H9 (cell line): ENCODE measurements around the gene DPH3. TPM values are rescaled to one million over a fixed set of nuclear protein-coding genes. Genes with fewer than 3 reads are reported as not detected.

Experiments used
- DNase-seq: peaks from one replicate; pipeline ENCODE4 v3.0.0-alpha.2; 2017
- H2AFZ ChIP-seq: one replicate; pipeline ENCODE4 v1.6.1; 2013; ENCODE audit warnings: mild to moderate bottlenecking, low read length, control low read depth, moderate library complexity
- H2AK5ac ChIP-seq: 2 replicates; pipeline ENCODE4 v1.6.1; 2013; ENCODE audit warnings: low read length, control low read depth, mixed read lengths; ENCODE audit not compliant: insufficient read length
- H2BK120ac ChIP-seq: one replicate; pipeline ENCODE4 v1.6.1; 2013; ENCODE audit warnings: low read depth, mild to moderate bottlenecking, low read length, control low read depth, inconsistent platforms; ENCODE audit not compliant: poor library complexity, severe bottlenecking
- H2BK12ac ChIP-seq: 2 replicates; pipeline ENCODE4 v1.6.1; 2013; ENCODE audit warnings: low read length, control low read depth, mixed read lengths, low read depth; ENCODE audit not compliant: insufficient read length
- H2BK15ac ChIP-seq: 2 replicates; pipeline ENCODE4 v1.6.1; 2013; ENCODE audit warnings: low read depth, low read length, control low read depth
- H2BK20ac ChIP-seq: one replicate; pipeline ENCODE4 v1.6.1; 2013; ENCODE audit warnings: low read depth, mild to moderate bottlenecking, low read length, control low read depth, inconsistent platforms; ENCODE audit not compliant: poor library complexity, severe bottlenecking
- H2BK5ac ChIP-seq: 2 replicates; pipeline ENCODE4 v1.6.1; 2013; ENCODE audit warnings: low read length, control low read depth, mixed read lengths; ENCODE audit not compliant: insufficient read length
- H3K14ac ChIP-seq: 2 replicates; pipeline ENCODE4 v1.6.1; 2013; ENCODE audit warnings: low read length, control low read depth; ENCODE audit not compliant: insufficient read depth
- H3K18ac ChIP-seq: 2 replicates; pipeline ENCODE4 v1.6.1; 2013; ENCODE audit warnings: low read depth, mild to moderate bottlenecking, mixed read lengths, low read length, control low read depth; ENCODE audit not compliant: insufficient read length
- H3K23ac ChIP-seq: 2 replicates; pipeline ENCODE4 v1.6.1; 2013; ENCODE audit warnings: low read length, control low read depth, mixed read lengths, low read depth; ENCODE audit not compliant: insufficient read length
- H3K23me2 ChIP-seq: 2 replicates; pipeline ENCODE4 v1.6.1; 2013; ENCODE audit warnings: low read depth, mild to moderate bottlenecking, mixed read lengths, low read length, control low read depth; ENCODE audit not compliant: insufficient read length, poor library complexity, severe bottlenecking
- H3K27ac ChIP-seq: 2 replicates; pipeline ENCODE4 v1.5.1; 2013; ENCODE audit warnings: low read length, control low read depth, mixed read lengths, low read depth; ENCODE audit not compliant: insufficient read length
- H3K27me3 ChIP-seq: 2 replicates; pipeline ENCODE4 v1.6.1; 2013; ENCODE audit warnings: low read length, control low read depth, inconsistent platforms; ENCODE audit not compliant: insufficient read depth
- H3K4ac ChIP-seq: 2 replicates; pipeline ENCODE4 v1.6.1; 2013; ENCODE audit warnings: low read depth, mild to moderate bottlenecking, control low read depth, inconsistent platforms, low read length, moderate library complexity
- H3K4me1 ChIP-seq: 2 replicates; pipeline ENCODE4 v1.6.1; 2013; ENCODE audit warnings: low read length, control low read depth, inconsistent platforms; ENCODE audit not compliant: insufficient read depth
- H3K4me2 ChIP-seq: 2 replicates; pipeline ENCODE4 v1.6.1; 2013; ENCODE audit warnings: low read length, control low read depth, mixed read lengths; ENCODE audit not compliant: insufficient read length, insufficient read depth
- H3K56ac ChIP-seq: 2 replicates; pipeline ENCODE4 v1.6.1; 2013; ENCODE audit warnings: low read depth, mild to moderate bottlenecking, mixed read lengths, low read length, control low read depth; ENCODE audit not compliant: insufficient read length
- H3K79me1 ChIP-seq: 2 replicates; pipeline ENCODE4 v1.6.1; 2013; ENCODE audit warnings: low read depth, mild to moderate bottlenecking, moderate library complexity, low read length, control low read depth, inconsistent platforms; ENCODE audit not compliant: insufficient read depth, poor library complexity, severe bottlenecking
- H3K79me2 ChIP-seq: 2 replicates; pipeline ENCODE4 v1.6.1; 2013; ENCODE audit warnings: low read length, control low read depth, inconsistent platforms; ENCODE audit not compliant: insufficient read depth
- H3K9ac ChIP-seq: 2 replicates; pipeline ENCODE4 v1.6.1; 2013; ENCODE audit warnings: low read length, control low read depth, mixed read lengths; ENCODE audit not compliant: insufficient read length; ENCODE audit errors: extremely low read depth
- H3K9me3 ChIP-seq: one replicate; pipeline ENCODE4 v1.6.1; 2013; ENCODE audit warnings: low read depth, low read length, inconsistent platforms; ENCODE audit not compliant: control insufficient read depth
- H3T11ph ChIP-seq: one replicate; pipeline ENCODE4 v1.6.1; 2013; ENCODE audit warnings: mild to moderate bottlenecking, low read length, control low read depth, inconsistent platforms
- H4K20me1 ChIP-seq: one replicate; pipeline ENCODE4 v1.6.1; 2013; ENCODE audit not compliant: control insufficient read depth, insufficient read length, insufficient read depth
- H4K5ac ChIP-seq: 2 replicates; pipeline ENCODE4 v1.6.1; 2013; ENCODE audit warnings: low read depth, mild to moderate bottlenecking, mixed read lengths, low read length, control low read depth; ENCODE audit not compliant: insufficient read length
- H4K8ac ChIP-seq: replicated peaks from 2 replicates; pipeline ENCODE4 v1.6.1; 2013; ENCODE audit warnings: low read length, control low read depth, mixed read lengths, low read depth; ENCODE audit not compliant: insufficient read length
- H4K91ac ChIP-seq: 2 replicates; pipeline ENCODE4 v1.6.1; 2013; ENCODE audit warnings: low read depth, mild to moderate bottlenecking, moderate library complexity, mixed read lengths, low read length, control low read depth; ENCODE audit not compliant: insufficient read length
- H3K27ac Mint-ChIP-seq, 3 experiments: 2 replicates in 2 of 3; 3 replicates in 1 of 3; pipeline ENCODE4 v1.8.0; 2020 to 2021; ENCODE audit warnings: mixed read lengths in 3 of 3, mild to moderate bottlenecking in 1 of 3, moderate library complexity in 1 of 3
- H3K27me3 Mint-ChIP-seq: 2 replicates; pipeline ENCODE4 v1.8.0; 2021; ENCODE audit warnings: low read depth, mild to moderate bottlenecking, moderate library complexity, mixed read lengths
- H3K36me3 Mint-ChIP-seq, 3 experiments: 2 replicates in 2 of 3; 3 replicates in 1 of 3; pipeline ENCODE4 v1.8.0; 2020 to 2021; ENCODE audit warnings: low read depth in 3 of 3, mixed read lengths in 3 of 3; ENCODE audit not compliant: insufficient read depth in 1 of 3
- H3K4me1 Mint-ChIP-seq, 2 experiments: 2 replicates each; pipeline ENCODE4 v1.8.0; 2020; ENCODE audit warnings: mixed read lengths in 2 of 2
- H3K4me3 Mint-ChIP-seq, 2 experiments: 2 replicates in 1 of 2; 3 replicates in 1 of 2; pipeline ENCODE4 v1.8.0; 2020 to 2021; ENCODE audit warnings: mild to moderate bottlenecking in 2 of 2, mixed read lengths in 2 of 2, moderate library complexity in 1 of 2
- H3K9me3 Mint-ChIP-seq, 2 experiments: 2 replicates in 1 of 2; 3 replicates in 1 of 2; pipeline ENCODE4 v1.8.0; 2020; ENCODE audit warnings: mild to moderate bottlenecking in 2 of 2, mixed read lengths in 2 of 2, moderate library complexity in 1 of 2
- WGBS: extraction: QIAGEN DNeasy Blood & Tissue Kit; methylation state at CpG from one replicate; pipeline ENCODE4 v1.1.7; 2013; ENCODE audit warnings: missing lambda C conversion rate, low lambda C conversion rate, mixed read lengths; ENCODE audit not compliant: insufficient read length; ENCODE audit errors: extremely low coverage; 5-methylcytosine and 5-hydroxymethylcytosine counted together
- total RNA-seq: library from RNA; stranded (reverse); gene quantifications from 2 replicates; pipeline ENCODE4 v1.2.1, GENCODE V29; 2021
- TF ChIP-seq, protein P1 (sequence below): fragments of 200-600 bp; sonication (generic); conservative IDR thresholded peaks from 3 replicates; pipeline ENCODE4 v1.8.0; 2021; ENCODE audit warnings: antibody characterized with exemption, mild to moderate bottlenecking

DPH3 gene
- total RNA-seq, 1 experiment from 2014 or later: 36.2 TPM

DNA sequence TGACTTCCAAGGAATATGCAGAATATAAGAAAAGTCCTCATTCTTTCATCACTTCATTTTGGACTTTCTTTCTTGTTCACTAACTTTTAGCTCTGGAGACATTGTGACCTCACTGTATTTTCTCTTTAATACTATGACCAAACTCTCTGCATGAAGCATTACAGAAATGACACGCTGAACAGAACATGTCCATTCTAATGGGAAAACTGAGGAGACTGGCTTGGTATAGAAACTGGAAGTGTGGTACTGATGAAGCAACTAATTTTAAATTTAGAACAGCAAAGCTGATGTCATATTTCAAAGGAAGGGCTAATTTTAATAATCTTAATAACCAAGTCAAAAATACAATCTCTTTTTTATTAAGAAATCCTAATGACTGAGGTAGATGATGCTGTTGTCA is 4.7 kb downstream of the DPH3 start:
- peaks cover 3 to 4% of the 10 kb centered on the region in 2 experiments for H3K4me1 Mint-ChIP-seq
- DNase-seq: no peak
- no peak overlapping the region for H3K23ac ChIP-seq
- H4K91ac ChIP-seq: no peak overlapping the region
- no peak overlapping the region for H3K27ac ChIP-seq
- H3K79me2 ChIP-seq: peaks cover 5% of the 10 kb centered on the region; the same call in 1 of the 2 replicates
- no peak overlapping the region for H3K9ac ChIP-seq
- H3K27me3 Mint-ChIP-seq: no peaks in the 10 kb centered on the region; the same call in 1 of the 2 replicates
- no peak overlapping the region for H2BK5ac ChIP-seq
- no peak overlapping the region for H3K4me2 ChIP-seq
- no peak overlapping the region for H2BK120ac ChIP-seq
- no CpG with 5 or more reads among the region's 1 CpG for WGBS
- H3K4me1 ChIP-seq: no peaks in the 10 kb centered on the region
- no peak overlapping the region for H3K4ac ChIP-seq
- no peak overlapping the region for H2AK5ac ChIP-seq
- peaks cover 7% of the 10 kb centered on the region for H3K23me2 ChIP-seq
- no peaks in the 10 kb centered on the region; a peak in 1 of 5 replicates for H3K9me3 Mint-ChIP-seq
- H2BK20ac ChIP-seq: no peak overlapping the region
- H3K14ac ChIP-seq: no peak overlapping the region
- no peak overlapping the region for H4K8ac ChIP-seq
- no peak overlapping the region for H2BK12ac ChIP-seq
- H3K4me3 Mint-ChIP-seq: no peak overlapping the region
- H2BK15ac ChIP-seq: no peak overlapping the region
- peaks cover 3 to 7% (median 7%) of the 10 kb centered on the region in 3 experiments; a peak in 5 of 7 replicates for H3K36me3 Mint-ChIP-seq
- no peak overlapping the region for H4K5ac ChIP-seq
- no peaks in the 10 kb centered on the region for H3K27me3 ChIP-seq
- no peak overlapping the region for H3K56ac ChIP-seq
- no peaks in the 10 kb centered on the region for H3K79me1 ChIP-seq
- TF ChIP-seq, protein P1, sequence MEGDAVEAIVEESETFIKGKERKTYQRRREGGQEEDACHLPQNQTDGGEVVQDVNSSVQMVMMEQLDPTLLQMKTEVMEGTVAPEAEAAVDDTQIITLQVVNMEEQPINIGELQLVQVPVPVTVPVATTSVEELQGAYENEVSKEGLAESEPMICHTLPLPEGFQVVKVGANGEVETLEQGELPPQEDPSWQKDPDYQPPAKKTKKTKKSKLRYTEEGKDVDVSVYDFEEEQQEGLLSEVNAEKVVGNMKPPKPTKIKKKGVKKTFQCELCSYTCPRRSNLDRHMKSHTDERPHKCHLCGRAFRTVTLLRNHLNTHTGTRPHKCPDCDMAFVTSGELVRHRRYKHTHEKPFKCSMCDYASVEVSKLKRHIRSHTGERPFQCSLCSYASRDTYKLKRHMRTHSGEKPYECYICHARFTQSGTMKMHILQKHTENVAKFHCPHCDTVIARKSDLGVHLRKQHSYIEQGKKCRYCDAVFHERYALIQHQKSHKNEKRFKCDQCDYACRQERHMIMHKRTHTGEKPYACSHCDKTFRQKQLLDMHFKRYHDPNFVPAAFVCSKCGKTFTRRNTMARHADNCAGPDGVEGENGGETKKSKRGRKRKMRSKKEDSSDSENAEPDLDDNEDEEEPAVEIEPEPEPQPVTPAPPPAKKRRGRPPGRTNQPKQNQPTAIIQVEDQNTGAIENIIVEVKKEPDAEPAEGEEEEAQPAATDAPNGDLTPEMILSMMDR: no peak
- no peak overlapping the region for H3K27ac Mint-ChIP-seq
- H2AFZ ChIP-seq: no peak overlapping the region
- no peaks in the 10 kb centered on the region for H3K9me3 ChIP-seq
- H4K20me1 ChIP-seq: no peaks in the 10 kb centered on the region
- no peak overlapping the region for H3K18ac ChIP-seq
- H3T11ph ChIP-seq: no peak overlapping the region
